HK-2 (cell line): ENCODE results near the gene ETNPPL.

Source experiments
- DNase-seq: peaks from one replicate; pipeline ENCODE4 v3.0.0-alpha.2; 2018; ENCODE audit not compliant: unreplicated experiment

Gene ETNPPL

GRCh38 chr4:108696160-108696559 lies 66.7 kb downstream of the ETNPPL start:
- no peak for DNase-seq

DNA sequence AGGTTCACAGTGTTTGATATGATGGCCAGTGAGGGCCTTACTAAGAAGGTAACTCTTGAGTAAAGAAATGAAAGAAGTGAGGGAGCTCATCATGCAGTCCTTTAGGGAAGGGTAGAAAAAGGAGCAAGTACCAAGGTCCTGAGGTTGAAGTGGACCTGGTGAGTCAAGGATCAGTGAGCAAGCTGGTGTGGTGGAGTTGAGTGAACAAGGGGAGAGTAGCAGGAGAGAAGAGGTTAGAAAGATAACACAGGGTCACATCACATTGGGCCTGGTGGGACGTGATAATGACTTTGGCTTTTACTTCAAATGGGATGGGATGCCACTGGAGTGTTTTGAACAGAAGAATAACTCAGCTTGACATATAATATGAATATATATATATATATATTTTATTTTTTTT lies 67.8 kb downstream of the ETNPPL start:
- no peak for DNase-seq

DNA sequence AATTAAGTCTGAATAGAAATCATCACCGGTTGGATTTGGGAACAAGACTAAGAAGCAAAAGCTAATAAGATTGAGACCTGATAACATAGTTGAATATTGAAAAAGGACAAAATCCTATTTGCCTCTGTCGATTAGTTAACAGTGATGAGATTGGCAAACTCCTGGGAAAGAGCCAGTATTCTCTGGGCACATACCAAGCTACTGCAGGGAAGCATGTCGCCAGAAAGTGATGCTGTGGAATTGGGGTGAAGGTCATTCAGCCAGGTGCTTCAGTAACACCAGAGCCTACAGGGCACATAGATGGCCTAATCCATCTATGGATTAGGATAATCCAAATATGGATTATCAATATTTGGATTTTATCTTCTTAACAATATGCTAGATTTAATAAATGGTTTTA lies 68.4 kb downstream of the ETNPPL start:
- DNase-seq = no peak

- DNase-seq = no peak
Observed at GRCh38 chr4:108693819-108694218, 69.0 kb downstream of the ETNPPL start.

DNA sequence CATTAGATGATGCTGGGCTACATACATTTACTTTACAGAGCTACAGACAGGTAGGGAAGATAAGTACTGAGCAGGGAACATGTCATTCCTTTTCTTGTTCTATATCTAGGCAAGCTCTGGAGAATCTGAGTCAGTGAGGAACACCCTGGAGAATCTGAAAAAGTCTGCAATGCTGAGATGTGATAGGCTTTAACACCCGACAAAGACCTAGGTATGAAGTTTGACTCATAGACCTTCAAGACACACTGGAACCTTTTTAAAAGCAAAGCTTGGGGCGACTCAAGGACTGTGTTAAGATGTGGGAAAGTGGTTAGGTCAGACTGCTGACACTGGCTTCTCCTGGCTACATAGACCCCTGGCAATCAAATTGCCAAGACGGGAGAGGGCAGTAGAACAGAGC lies 69.6 kb downstream of the ETNPPL start:
- DNase-seq = no peak
